HG02759 (cell line): ENCODE data around the gene CNNM1.

Source experiments
- ATAC-seq: cut with Tn5 transposase; IDR thresholded peaks from one replicate; pipeline ENCODE4 v1.9.1; 2021; ENCODE audit warnings: mild to moderate bottlenecking, moderate library complexity; ENCODE audit not compliant: unreplicated experiment

Gene CNNM1

GRCh38 chr10:99411546-99411945 lies 82.4 kb downstream of the CNNM1 start:
- no peak for ATAC-seq

- no peak for ATAC-seq
Observed at GRCh38 chr10:99412099-99412498, 82.9 kb downstream of the CNNM1 start.

GRCh38 chr10:99418910-99419624 lies 89.9 kb downstream of the CNNM1 start:
- no peak for ATAC-seq

GRCh38 chr10:99419688-99420087 lies 90.5 kb downstream of the CNNM1 start:
- no peak for ATAC-seq

GRCh38 chr10:99421233-99421739 lies 92.1 kb downstream of the CNNM1 start:
- no peak for ATAC-seq

GRCh38 chr10:99422529-99423096 lies 93.5 kb downstream of the CNNM1 start:
- no peak for ATAC-seq

- ATAC-seq: no peak
Observed at GRCh38 chr10:99424656-99425055, 95.5 kb downstream of the CNNM1 start.

GRCh38 chr10:99425204-99425603 lies 96.0 kb downstream of the CNNM1 start:
- no peak for ATAC-seq

GRCh38 chr10:99426689-99427088 lies 97.5 kb downstream of the CNNM1 start:
- no peak for ATAC-seq

GRCh38 chr10:99427566-99428190 lies 98.5 kb downstream of the CNNM1 start:
- ATAC-seq: no peak

- ATAC-seq: no peak
Observed at GRCh38 chr10:99429517-99430095, 100.5 kb downstream of the CNNM1 start.

- ATAC-seq: peak; percentile 4
Observed at GRCh38 chr10:99430116-99430450, 100.9 kb downstream of the CNNM1 start.

- peak; percentile 95 for ATAC-seq
Observed at GRCh38 chr10:99430451-99431189, 101.5 kb downstream of the CNNM1 start, which contains the start of gene GOT1. Gene GOT1 (minus strand): TSS chr10:99430624. CDS start chr10:99430565, 59 bp downstream.

- ATAC-seq: peak; percentile 7
Observed at GRCh38 chr10:99431190-99431760, 102.1 kb downstream of the CNNM1 start.

- no peak for ATAC-seq
Observed at GRCh38 chr10:99432047-99432446, 102.9 kb downstream of the CNNM1 start.

GRCh38 chr10:99432881-99433280 lies 103.7 kb downstream of the CNNM1 start:
- ATAC-seq: no peak

- no peak for ATAC-seq
Observed at GRCh38 chr10:99433378-99434020, 104.3 kb downstream of the CNNM1 start.

- no peak for ATAC-seq
Observed at GRCh38 chr10:99435986-99436638, 107.0 kb downstream of the CNNM1 start.

- no peak for ATAC-seq
Observed at GRCh38 chr10:99438890-99439289, 109.7 kb downstream of the CNNM1 start.

- no peak for ATAC-seq
Observed at GRCh38 chr10:99442394-99442793, 113.2 kb downstream of the CNNM1 start.
